HCT116 (cell line): ENCODE measurements around the gene USP2. TPM values are rescaled to one million over a fixed set of nuclear protein-coding genes. Genes with fewer than 3 reads are reported as not detected.
A peak's percentile ranks its signal among the peaks of the same experiment; 100 is the strongest.

Source experiments
- ATAC-seq: fragments of 200-7000 bp; cut with Tn5 transposase; 2 replicates; pipeline ENCODE4 v1.9.1; 2020; ENCODE audit warnings: mild to moderate bottlenecking, moderate library complexity
- BruUV-seq: library from RNA; stranded (reverse); fragments of 400-500 nt; replicated peaks from 2 replicates; lab custom pipeline; 2021; lab: Mats Ljungman, UMichigan
- CTCF ChIA-PET: fragments of 300-600 bp; sonication (Branson Sonifier 250); formaldehyde crosslinking; loops from one replicate; lab custom pipeline; 2021; ENCODE audit warnings: antibody characterized with exemption; lab: Charles Lee
- POLR2A ChIA-PET: fragments of 300-600, 350-600 bp; sonication (Branson Sonifier 250); formaldehyde crosslinking; loops from one replicate; lab custom pipeline; 2021; ENCODE audit warnings: antibody characterized with exemption; lab: Charles Lee
- RAD21 ChIA-PET, 2 experiments: fragments of 300-600 bp; sonication (Branson Sonifier 250); formaldehyde crosslinking; loops; one replicate each; lab custom pipeline; 2023; ENCODE audit warnings: low total read pairs in 2 of 2; ENCODE audit not compliant: uncharacterized antibody in 2 of 2, unreplicated experiment in 2 of 2, low non-redundant PET in 1 of 2; lab: Charles Lee
- DNase-seq: peaks from one replicate; pipeline ENCODE4 v3.0.0-alpha.2; 2010; ENCODE audit warnings: low read depth, low spot score
- H2AFZ ChIP-seq: fragments of 200-600 bp; shearing (Covaris generic), sonication (generic); 2 replicates; pipeline ENCODE4 v1.6.1; 2017; ENCODE audit warnings: low read depth, mixed run types, mixed read lengths, antibody characterized with exemption, low read length; ENCODE audit not compliant: poor library complexity, severe bottlenecking
- H3K27ac ChIP-seq: 2 replicates; pipeline ENCODE4 v1.5.1; 2012; ENCODE audit warnings: low read depth, low read length
- H3K27me3 ChIP-seq: fragments of 200-600 bp; sonication (generic); 2 replicates; pipeline ENCODE4 v1.6.1; 2016; ENCODE audit warnings: mixed run types, low read length, mixed read lengths; ENCODE audit not compliant: insufficient read depth
- H3K36me3 ChIP-seq, 2 experiments: fragments of 200-500 bp in 1 of 2; fragments of 200-600 bp in 1 of 2; sonication (Bioruptor generic) in 1 of 2; sonication (generic) in 1 of 2; 2 replicates each; pipeline versions ENCODE4 v1.5.1 to v1.6.1; 2014 to 2016; ENCODE audit warnings: low read length in 2 of 2, inconsistent platforms in 1 of 2, mixed read lengths in 1 of 2, mixed run types in 1 of 2; ENCODE audit not compliant: insufficient read depth in 2 of 2, control insufficient read depth in 1 of 2
- H3K4me1 ChIP-seq, 2 experiments: fragments of 200-600 bp in 1 of 2; sonication (generic) in 1 of 2; 2 replicates each; pipeline versions ENCODE4 v1.5.1 to v1.6.1; 2012 to 2017; ENCODE audit warnings: low read length in 2 of 2, inconsistent platforms in 1 of 2, mild to moderate bottlenecking in 1 of 2, mixed read lengths in 1 of 2, mixed run types in 1 of 2, moderate library complexity in 1 of 2; ENCODE audit not compliant: insufficient read depth in 2 of 2, control insufficient read depth in 1 of 2
- H3K4me2 ChIP-seq: fragments of 200-600 bp; sonication (generic); 2 replicates; pipeline ENCODE4 v1.6.1; 2017; ENCODE audit warnings: mixed run types, low read length, mixed read lengths
- H3K4me3 ChIP-seq, 2 experiments: fragments of 200-600 bp in 1 of 2; sonication (generic) in 1 of 2; replicated peaks in 1 of 2; 2 replicates each; pipeline ENCODE4 v1.5.1; 2011 to 2016; ENCODE audit warnings: low read length in 2 of 2, control low read depth in 1 of 2, low read depth in 1 of 2, mild to moderate bottlenecking in 1 of 2, mixed read lengths in 1 of 2, mixed run types in 1 of 2
- H3K79me2 ChIP-seq: fragments of 200-600 bp; sonication (generic); 2 replicates; pipeline ENCODE4 v1.6.1; 2017; ENCODE audit warnings: mild to moderate bottlenecking, mixed run types, low read length, moderate library complexity, mixed read lengths; ENCODE audit not compliant: insufficient read depth
- H3K9ac ChIP-seq: fragments of 200-600 bp; sonication (generic); 2 replicates; pipeline ENCODE4 v1.6.1; 2016; ENCODE audit warnings: low read length, mixed read lengths
- H3K9me2 ChIP-seq: fragments of 200-600 bp; sonication (generic), shearing (Covaris generic); 2 replicates; pipeline ENCODE4 v1.6.1; 2017; ENCODE audit warnings: mixed run types, mild to moderate bottlenecking, moderate library complexity; ENCODE audit not compliant: insufficient read depth
- H3K9me3 ChIP-seq, 2 experiments: fragments of 200-500 bp in 1 of 2; fragments of 200-600 bp in 1 of 2; sonication (Bioruptor generic) in 1 of 2; sonication (generic) in 1 of 2; 2 replicates each; pipeline ENCODE4 v1.6.1; 2014 to 2017; ENCODE audit warnings: low read length in 2 of 2, mixed read lengths in 2 of 2, inconsistent platforms in 1 of 2, low read depth in 1 of 2, mild to moderate bottlenecking in 1 of 2, mixed run types in 1 of 2, moderate library complexity in 1 of 2; ENCODE audit not compliant: control insufficient read depth in 1 of 2, insufficient read depth in 1 of 2
- H4K20me1 ChIP-seq: fragments of 200-600 bp; sonication (generic), shearing (Covaris generic); 2 replicates; pipeline ENCODE4 v1.6.1; 2017; ENCODE audit warnings: mixed run types, mild to moderate bottlenecking, moderate library complexity; ENCODE audit not compliant: insufficient read depth
- CBX3 ChIP-seq: IDR thresholded peaks from 2 replicates; pipeline ENCODE4 v1.6.1; 2012; ENCODE audit warnings: low read depth
- CEBPB ChIP-seq: IDR thresholded peaks from 2 replicates; pipeline ENCODE4 v1.6.1; 2012; ENCODE audit warnings: low read depth
- CTCF ChIP-seq, 3 experiments: fragments of 200-600 bp in 1 of 3; sonication (generic) in 1 of 3; IDR thresholded peaks in 2 of 3; conservative IDR thresholded peaks in 1 of 3; 2 replicates each; pipeline ENCODE4 v1.5.1; 2012 to 2017; ENCODE audit warnings: low read depth in 2 of 3, low read length in 2 of 3, antibody characterized with exemption in 1 of 3, borderline replicate concordance in 1 of 3, control low read depth in 1 of 3, mild to moderate bottlenecking in 1 of 3, mixed read lengths in 1 of 3, mixed run types in 1 of 3, moderate library complexity in 1 of 3; ENCODE audit not compliant: insufficient read depth in 1 of 3
- EGR1 ChIP-seq: IDR thresholded peaks from 2 replicates; pipeline ENCODE4 v1.6.1; 2012; ENCODE audit warnings: low read depth
- ELF1 ChIP-seq: IDR thresholded peaks from 2 replicates; pipeline ENCODE4 v1.6.1; 2012; ENCODE audit warnings: low read depth, borderline replicate concordance
- POLR2AphosphoS5 ChIP-seq: IDR thresholded peaks from 2 replicates; pipeline ENCODE4 v1.6.1; 2011; ENCODE audit warnings: mild to moderate bottlenecking, low read depth, low read length, moderate library complexity
- RAD21 ChIP-seq: IDR thresholded peaks from 2 replicates; pipeline ENCODE4 v1.6.1; 2012; ENCODE audit warnings: low read depth, mild to moderate bottlenecking
- REST ChIP-seq: IDR thresholded peaks from 2 replicates; pipeline ENCODE4 v1.6.1; 2012; ENCODE audit warnings: low read depth
- TCF7L2 ChIP-seq: IDR thresholded peaks from 2 replicates; pipeline ENCODE4 v1.7.0; 2011; ENCODE audit warnings: borderline replicate concordance, inconsistent platforms; ENCODE audit not compliant: insufficient read depth, insufficient read length; ENCODE audit errors: extremely low read depth
- ZNF274 ChIP-seq: fragments of 200-500 bp; sonication (Bioruptor generic); IDR thresholded peaks from 2 replicates; pipeline ENCODE4 v1.6.1; 2014; ENCODE audit warnings: mild to moderate bottlenecking, low read depth, low read length, inconsistent platforms
- intact Hi-C: fragments of 100-400 bp; cut with micrococcal nuclease; formaldehyde crosslinking; loops from 2 replicates; pipeline ENCODE4 v1.10.0; 2022
- total RNA-seq: library from RNA; stranded (reverse); gene quantifications from one replicate; pipeline ENCODE4 v1.2.1, GENCODE V29; 2021; ENCODE audit not compliant: unreplicated experiment

Gene USP2
- total RNA-seq, 1 experiment from 2014 or later: 5.0 TPM

- intact Hi-C loops: no loop called here
- H3K4me3 ChIP-seq: no peak overlapping the region
- no peaks in the 10 kb centered on the region for H4K20me1 ChIP-seq
- ChIA-PET POLR2A (no interaction called here), RAD21 (no interaction called here), CTCF (interaction anchor here (1.0 to 1.5 kb wide), 4 partner anchors 9 to 51 kb away, joined by 3 to 6 read pairs (median 3); partner anchors contain the start of gene USP2)
- no peaks in the 10 kb centered on the region for H3K27me3 ChIP-seq
- TF ChIP-seq ZNF274 (no peak), CTCF (IDR thresholded peaks at IDR 0.05 in 2 of 3, conservative IDR thresholded peaks at IDR 0.05 in 1 of 3; ENCODE audit: borderline replicate concordance in 1 of 3, insufficient read depth in 1 of 3, low read depth in 2 of 3, low read length in 2 of 3) (peak in 2 of 3 experiments; percentile 53 to 59; a peak in 4 of 6 replicates), TCF7L2 (no peak), ELF1 (no peak)
- H2AFZ ChIP-seq: no peak overlapping the region
- peak; percentile 88 for ATAC-seq
- H3K9ac ChIP-seq: no peak overlapping the region
- H3K4me2 ChIP-seq: no peak overlapping the region
- no peaks in the 10 kb centered on the region for H3K79me2 ChIP-seq
- H3K9me3 ChIP-seq: no peaks in the 10 kb centered on the region
- DNase-seq: no peak
- no peaks in the 10 kb centered on the region for H3K9me2 ChIP-seq
- H3K27ac ChIP-seq: no peak overlapping the region
- no peaks in the 10 kb centered on the region for H3K4me1 ChIP-seq
- BruUV-seq: no TSS peak
- no peaks in the 10 kb centered on the region for H3K36me3 ChIP-seq
Observed at GRCh38 chr11:119389611-119390254, 8.2 kb upstream of the USP2 start.

GRCh38 chr11:119388103-119388502, 6.6 kb upstream of the USP2 start:
- Histone ChIP-seq H3K9me2 (no peaks in the 10 kb centered on the region), H4K20me1 (no peaks in the 10 kb centered on the region), H2AFZ (no peak overlapping the region), H3K4me1 (no peaks in the 10 kb centered on the region), H3K79me2 (no peaks in the 10 kb centered on the region), H3K4me3 (no peak overlapping the region), H3K9ac (no peak overlapping the region), H3K27ac (no peak overlapping the region), H3K27me3 (no peaks in the 10 kb centered on the region), H3K4me2 (no peak overlapping the region), H3K36me3 (no peaks in the 10 kb centered on the region), H3K9me3 (no peaks in the 10 kb centered on the region)
- CTCF ChIA-PET: no interaction called here
- intact Hi-C loops: no loop called here
- POLR2A ChIA-PET: no interaction called here
- ATAC-seq (no peak), DNase-seq (no peak)
- no TSS peak for BruUV-seq
- RAD21 ChIA-PET: no interaction called here
- TF ChIP-seq POLR2AphosphoS5: no peak
- no peak for TF ChIP-seq RAD21
- TF ChIP-seq CTCF (IDR thresholded peaks at IDR 0.05 in 2 of 3, conservative IDR thresholded peaks at IDR 0.05 in 1 of 3; ENCODE audit: borderline replicate concordance in 1 of 3, insufficient read depth in 1 of 3, low read depth in 2 of 3, low read length in 2 of 3): no peak
- TF ChIP-seq REST: no peak
- TF ChIP-seq ZNF274: no peak
- no peak for TF ChIP-seq EGR1
- TF ChIP-seq CEBPB: no peak
- no peak for TF ChIP-seq CBX3
